Measurements from ENCODE around the gene TCF7L2. TPM values are rescaled to one million over a fixed set of nuclear protein-coding genes. Genes with fewer than 3 reads are reported as not detected.
"Not testable (repeated sequence)": the region's sequence is repeated elsewhere in the genome, so short reads cannot be mapped to it uniquely, and the experiment has no call there.

Gene TCF7L2
- polyA plus RNA-seq, 1 donor from 2014 or later = 1.7 TPM

DNA sequence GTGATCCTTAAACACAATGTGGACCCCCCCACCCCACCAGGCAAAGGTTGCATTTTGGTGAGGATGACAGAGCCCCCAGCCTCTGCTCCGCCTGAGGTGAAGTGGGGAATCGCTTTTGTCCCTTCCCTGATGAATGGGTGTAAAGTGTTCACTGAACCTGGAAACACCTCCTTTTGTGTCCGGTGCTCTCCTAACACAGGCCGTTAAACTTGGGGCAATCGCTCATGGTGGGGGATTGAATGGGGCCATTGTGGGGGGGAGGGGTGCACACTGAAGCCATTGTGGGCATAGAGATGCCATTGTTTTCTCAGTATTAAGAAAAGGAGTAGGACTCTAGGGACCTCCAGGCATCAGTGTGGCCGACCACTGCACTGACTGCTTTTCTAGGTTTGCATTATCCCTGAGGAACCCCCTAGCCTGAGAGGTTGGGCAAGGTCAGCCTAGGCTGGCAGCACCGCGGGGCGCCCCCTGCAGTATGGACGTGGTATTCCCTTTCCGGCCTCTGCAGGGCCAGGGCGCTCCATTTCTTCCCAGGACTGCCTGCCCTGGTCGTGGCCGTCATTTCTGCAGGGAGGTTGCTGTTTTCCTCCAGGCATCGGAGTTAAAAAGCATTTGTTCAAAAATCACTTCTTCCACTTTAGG is 158.3 kb downstream of the TCF7L2 start:
- no peaks in the 10 kb centered on the region for H3K9me3 ChIP-seq (ENCODE audit: low read length)
- H3K9me2 ChIP-seq (ENCODE audit: insufficient read depth, low read length) = no peaks in the 10 kb centered on the region
- no peak overlapping the region for H3K4me3 ChIP-seq (ENCODE audit: low read length)
- no peak overlapping the region for H2AFZ ChIP-seq (ENCODE audit: low read depth, low read length)
- H3K36me3 ChIP-seq (ENCODE audit: insufficient read depth, low read length) = no peaks in the 10 kb centered on the region
- H3F3A ChIP-seq (ENCODE audit: insufficient read depth, low read length, poor library complexity, severe bottlenecking) = no peaks in the 10 kb centered on the region
- no peaks in the 10 kb centered on the region for H3K27me3 ChIP-seq (ENCODE audit: insufficient read depth, low read depth, low read length)
- H3K27ac ChIP-seq (ENCODE audit: low read length) = no peak overlapping the region
- peaks cover 7% of the 10 kb centered on the region for H3K79me2 ChIP-seq (replicated peaks; ENCODE audit: insufficient read depth, low read length)
- no peaks in the 10 kb centered on the region for H4K20me1 ChIP-seq (ENCODE audit: insufficient read depth)
- no peak overlapping the region for H3K9ac ChIP-seq (ENCODE audit: low read length)
- TF ChIP-seq EP300 (conservative IDR thresholded peaks at IDR 0.05; ENCODE audit: poor library complexity, severe bottlenecking) (no peak), RAD21 (conservative IDR thresholded peaks at IDR 0.05) (no peak), EZH2 (IDR thresholded peaks at IDR 0.05; ENCODE audit: borderline replicate concordance, insufficient read depth, low read length, poor library complexity, severe bottlenecking) (no peak), TAF1 (IDR thresholded peaks at IDR 0.05; ENCODE audit: low read depth) (no peak)
- TF ChIP-seq, protein P1, sequence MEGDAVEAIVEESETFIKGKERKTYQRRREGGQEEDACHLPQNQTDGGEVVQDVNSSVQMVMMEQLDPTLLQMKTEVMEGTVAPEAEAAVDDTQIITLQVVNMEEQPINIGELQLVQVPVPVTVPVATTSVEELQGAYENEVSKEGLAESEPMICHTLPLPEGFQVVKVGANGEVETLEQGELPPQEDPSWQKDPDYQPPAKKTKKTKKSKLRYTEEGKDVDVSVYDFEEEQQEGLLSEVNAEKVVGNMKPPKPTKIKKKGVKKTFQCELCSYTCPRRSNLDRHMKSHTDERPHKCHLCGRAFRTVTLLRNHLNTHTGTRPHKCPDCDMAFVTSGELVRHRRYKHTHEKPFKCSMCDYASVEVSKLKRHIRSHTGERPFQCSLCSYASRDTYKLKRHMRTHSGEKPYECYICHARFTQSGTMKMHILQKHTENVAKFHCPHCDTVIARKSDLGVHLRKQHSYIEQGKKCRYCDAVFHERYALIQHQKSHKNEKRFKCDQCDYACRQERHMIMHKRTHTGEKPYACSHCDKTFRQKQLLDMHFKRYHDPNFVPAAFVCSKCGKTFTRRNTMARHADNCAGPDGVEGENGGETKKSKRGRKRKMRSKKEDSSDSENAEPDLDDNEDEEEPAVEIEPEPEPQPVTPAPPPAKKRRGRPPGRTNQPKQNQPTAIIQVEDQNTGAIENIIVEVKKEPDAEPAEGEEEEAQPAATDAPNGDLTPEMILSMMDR (IDR thresholded peaks at IDR 0.05; ENCODE audit: poor library complexity, severe bottlenecking) = no peak
- no peak overlapping the region for H3K4me2 ChIP-seq (ENCODE audit: low read length)

DNA sequence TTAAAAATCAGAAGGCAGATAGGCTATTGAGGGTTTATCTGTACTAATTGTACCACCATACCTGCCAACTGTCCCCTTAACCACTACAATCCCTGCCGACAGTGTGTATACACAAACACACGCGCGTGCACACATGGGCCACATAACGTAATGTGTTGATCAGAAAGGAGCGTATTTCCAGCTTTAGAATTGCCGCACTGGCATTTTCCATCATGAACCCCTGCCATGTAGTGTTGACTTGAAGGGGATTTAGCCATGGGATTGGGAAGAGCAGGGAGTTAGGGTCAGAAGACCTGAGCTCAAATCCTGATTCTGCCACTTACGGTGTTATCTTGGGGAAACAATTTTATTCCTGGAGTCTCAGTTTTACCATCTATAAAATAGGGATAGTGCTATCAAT is 158.9 kb downstream of the TCF7L2 start:
- TF ChIP-seq EZH2 (IDR thresholded peaks at IDR 0.05; ENCODE audit: borderline replicate concordance, insufficient read depth, low read length, poor library complexity, severe bottlenecking) (no peak), RAD21 (conservative IDR thresholded peaks at IDR 0.05) (no peak), EP300 (conservative IDR thresholded peaks at IDR 0.05; ENCODE audit: poor library complexity, severe bottlenecking) (no peak), SMC3 (conservative IDR thresholded peaks at IDR 0.05; ENCODE audit: poor library complexity) (no peak), TAF1 (IDR thresholded peaks at IDR 0.05; ENCODE audit: low read depth) (no peak)
- TF ChIP-seq, protein P1 (IDR thresholded peaks at IDR 0.05; ENCODE audit: poor library complexity, severe bottlenecking) = no peak
- TF ChIP-seq, protein P2, sequence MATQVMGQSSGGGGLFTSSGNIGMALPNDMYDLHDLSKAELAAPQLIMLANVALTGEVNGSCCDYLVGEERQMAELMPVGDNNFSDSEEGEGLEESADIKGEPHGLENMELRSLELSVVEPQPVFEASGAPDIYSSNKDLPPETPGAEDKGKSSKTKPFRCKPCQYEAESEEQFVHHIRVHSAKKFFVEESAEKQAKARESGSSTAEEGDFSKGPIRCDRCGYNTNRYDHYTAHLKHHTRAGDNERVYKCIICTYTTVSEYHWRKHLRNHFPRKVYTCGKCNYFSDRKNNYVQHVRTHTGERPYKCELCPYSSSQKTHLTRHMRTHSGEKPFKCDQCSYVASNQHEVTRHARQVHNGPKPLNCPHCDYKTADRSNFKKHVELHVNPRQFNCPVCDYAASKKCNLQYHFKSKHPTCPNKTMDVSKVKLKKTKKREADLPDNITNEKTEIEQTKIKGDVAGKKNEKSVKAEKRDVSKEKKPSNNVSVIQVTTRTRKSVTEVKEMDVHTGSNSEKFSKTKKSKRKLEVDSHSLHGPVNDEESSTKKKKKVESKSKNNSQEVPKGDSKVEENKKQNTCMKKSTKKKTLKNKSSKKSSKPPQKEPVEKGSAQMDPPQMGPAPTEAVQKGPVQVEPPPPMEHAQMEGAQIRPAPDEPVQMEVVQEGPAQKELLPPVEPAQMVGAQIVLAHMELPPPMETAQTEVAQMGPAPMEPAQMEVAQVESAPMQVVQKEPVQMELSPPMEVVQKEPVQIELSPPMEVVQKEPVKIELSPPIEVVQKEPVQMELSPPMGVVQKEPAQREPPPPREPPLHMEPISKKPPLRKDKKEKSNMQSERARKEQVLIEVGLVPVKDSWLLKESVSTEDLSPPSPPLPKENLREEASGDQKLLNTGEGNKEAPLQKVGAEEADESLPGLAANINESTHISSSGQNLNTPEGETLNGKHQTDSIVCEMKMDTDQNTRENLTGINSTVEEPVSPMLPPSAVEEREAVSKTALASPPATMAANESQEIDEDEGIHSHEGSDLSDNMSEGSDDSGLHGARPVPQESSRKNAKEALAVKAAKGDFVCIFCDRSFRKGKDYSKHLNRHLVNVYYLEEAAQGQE (IDR thresholded peaks at IDR 0.05; ENCODE audit: borderline replicate concordance) = no peak
- Histone ChIP-seq H3K9me3 (ENCODE audit: low read length) (no peaks in the 10 kb centered on the region), H3K79me2 (replicated peaks; ENCODE audit: insufficient read depth, low read length) (peaks cover 7% of the 10 kb centered on the region), H3K27me3 (ENCODE audit: insufficient read depth, low read depth, low read length) (no peaks in the 10 kb centered on the region), H3K9me2 (ENCODE audit: insufficient read depth, low read length) (no peaks in the 10 kb centered on the region), H3F3A (ENCODE audit: insufficient read depth, low read length, poor library complexity, severe bottlenecking) (no peaks in the 10 kb centered on the region), H3K36me3 (ENCODE audit: insufficient read depth, low read length) (no peaks in the 10 kb centered on the region), H2AFZ (ENCODE audit: low read depth, low read length) (no peak overlapping the region), H4K20me1 (ENCODE audit: insufficient read depth) (no peaks in the 10 kb centered on the region), H3K4me2 (ENCODE audit: low read length) (no peak overlapping the region), H3K9ac (ENCODE audit: low read length) (no peak overlapping the region), H3K27ac (ENCODE audit: low read length) (no peak overlapping the region), H3K4me3 (ENCODE audit: low read length) (no peak overlapping the region)

DNA sequence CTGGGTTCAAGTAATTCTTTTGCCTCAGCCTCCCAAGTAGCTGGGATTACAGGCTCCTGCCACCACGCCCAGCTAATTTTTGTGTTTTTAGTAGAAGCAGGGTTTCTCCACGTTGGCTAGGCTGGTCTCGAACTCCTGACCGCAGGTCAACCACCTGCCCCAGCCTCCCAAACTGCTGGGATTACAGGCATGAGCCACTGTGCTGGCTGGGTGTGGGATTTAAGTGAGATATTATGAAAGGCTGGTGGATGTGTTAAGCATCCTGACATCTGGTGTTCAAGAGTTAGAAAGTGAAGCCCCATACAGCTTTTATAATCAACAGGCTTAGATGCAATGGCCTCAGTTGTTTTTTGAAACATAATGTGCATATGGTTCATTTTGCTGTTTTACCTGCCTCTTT is 159.4 kb downstream of the TCF7L2 start:
- H3K4me2 ChIP-seq (ENCODE audit: low read length); H3F3A ChIP-seq (ENCODE audit: insufficient read depth, low read length, poor library complexity, severe bottlenecking); H3K36me3 ChIP-seq (ENCODE audit: insufficient read depth, low read length); H3K4me3 ChIP-seq (ENCODE audit: low read length); H3K9me2 ChIP-seq (ENCODE audit: insufficient read depth, low read length); H4K20me1 ChIP-seq (ENCODE audit: insufficient read depth); H3K9ac ChIP-seq (ENCODE audit: low read length); H2AFZ ChIP-seq (ENCODE audit: low read depth, low read length); H3K27me3 ChIP-seq (ENCODE audit: insufficient read depth, low read depth, low read length); H3K79me2 ChIP-seq (replicated peaks; ENCODE audit: insufficient read depth, low read length); H3K27ac ChIP-seq (ENCODE audit: low read length); H3K9me3 ChIP-seq (ENCODE audit: low read length): not testable (repeated sequence)
